ENCODE data around the gene MUS81. TPM values are rescaled to one million over a fixed set of nuclear protein-coding genes. Genes with fewer than 3 reads are reported as not detected.

Gene MUS81
- total and polyA plus RNA-seq, 9 of the 15 experiments (the other 6 are each of a cell fraction or from before 2014, with no cell fraction given) = 13.4 to 118 (median 53.7) TPM

DNA sequence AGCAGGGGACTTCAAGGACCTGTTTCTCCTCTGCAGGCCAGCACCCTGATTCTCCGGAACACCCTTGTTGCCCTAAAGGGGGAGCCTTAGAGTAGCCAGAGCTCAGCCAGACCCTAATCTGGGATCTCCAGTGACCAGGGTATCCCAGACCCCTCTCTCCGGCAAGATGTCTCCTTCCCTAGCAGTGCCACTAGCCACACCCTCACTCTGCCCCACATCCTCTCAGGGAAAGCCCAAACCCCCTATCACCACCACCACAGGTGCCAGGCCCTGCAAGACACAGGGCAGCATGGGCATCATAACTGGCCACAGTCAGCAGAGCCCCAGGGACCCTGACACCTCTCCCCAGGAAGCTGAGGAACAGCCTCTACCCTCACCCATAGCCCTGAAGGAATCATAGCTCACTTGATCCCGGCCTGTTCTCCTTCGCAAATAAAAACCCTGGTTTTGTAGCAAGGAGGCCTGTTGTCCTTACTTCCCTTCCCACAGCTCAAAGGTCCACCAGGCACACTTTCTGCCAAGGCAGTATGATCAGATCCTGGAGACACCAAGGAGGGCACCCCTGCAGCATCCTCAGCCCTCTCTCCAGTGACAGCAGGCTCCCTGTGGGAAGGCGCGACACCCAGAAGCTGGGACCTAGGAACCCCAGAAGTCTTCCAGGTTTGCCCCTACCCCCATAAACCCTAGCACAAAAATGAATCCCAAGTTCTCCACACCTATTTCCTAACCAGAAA is 6.8 kb upstream of the MUS81 start:
- Histone ChIP-seq H3K9ac (ENCODE audit: insufficient read depth in 1 of 2, low read depth in 2 of 2, low read length in 2 of 2) (no peak overlapping the region), H3K4me3 (no peak overlapping the region), H3K27me3 (ENCODE audit: control insufficient read depth in 2 of 2, insufficient read depth in 2 of 2, low read length in 2 of 2) (no peaks in the 10 kb centered on the region), H2AFZ (ENCODE audit: low read depth, low read length) (no peak overlapping the region), H3K36me3 (ENCODE audit: control insufficient read depth, insufficient read depth, low read length) (peaks cover 56% of the 10 kb centered on the region), H3K27ac (ENCODE audit: extremely low read depth, low read depth, low read length) (no peak overlapping the region), H3K4me1 (replicated peaks in 1 of 2; ENCODE audit: control insufficient read depth in 2 of 2, insufficient read depth in 2 of 2, low read length in 2 of 2) (peaks cover 4 to 42% of the 10 kb centered on the region in 2 experiments; a peak in 3 of 5 replicates), H3K4me2 (ENCODE audit: insufficient read depth, low read length) (no peak overlapping the region), H3K79me2 (ENCODE audit: control insufficient read depth, insufficient read depth, low read length) (peaks cover 45% of the 10 kb centered on the region), H3K9me3 (replicated peaks; ENCODE audit: control insufficient read depth, insufficient read depth, low read depth, low read length) (peaks cover 7% of the 10 kb centered on the region; the same call in 1 of the 2 replicates), H4K20me1 (replicated peaks; ENCODE audit: control insufficient read depth, insufficient read depth, low read length) (peaks cover 22% of the 10 kb centered on the region), H3K9me1 (ENCODE audit: control insufficient read depth, insufficient read depth, low read length) (peaks cover 11% of the 10 kb centered on the region)
- peak in 1 of 4 experiments; percentile 20 for DNase-seq (ENCODE audit: extremely low read depth in 1 of 4, low spot score in 3 of 4)
- FAIRE-seq = no peak
- ATAC-seq = peak; percentile 3
- intact Hi-C loops (cut with micrococcal nuclease) = no loop called here
- in situ Hi-C loops (cut with MboI) = no loop called here
- ChIA-PET POLR2A (interaction anchor here (0.6 to 5.9 kb wide), 9 partner anchors 7 to 238 kb away, joined by 3 to 67 read pairs (median 4); partner anchors contain the start of gene RNASEH2C), CTCF (ENCODE audit: low intra/inter-chr PET ratio) (no interaction called here)
- WGBS (ENCODE audit: insufficient coverage, low coverage, missing lambda C conversion rate) = 84% methylated on average over 5 of the region's 6 CpGs
- BruUV-seq (replicated peaks) = no TSS peak
- no peak for TF ChIP-seq TAF7 (tag; IDR thresholded peaks at IDR 0.05)
- no peak for TF ChIP-seq HNRNPLL (IDR thresholded peaks at IDR 0.05; ENCODE audit: low read depth, low read length, poor library complexity, severe bottlenecking)
- TF ChIP-seq MAFK (IDR thresholded peaks at IDR 0.05; ENCODE audit: low read length) = no peak
- TF ChIP-seq HNRNPK (IDR thresholded peaks at IDR 0.05; ENCODE audit: low read depth, low read length, poor library complexity, severe bottlenecking) = no peak
- TF ChIP-seq, protein P1, sequence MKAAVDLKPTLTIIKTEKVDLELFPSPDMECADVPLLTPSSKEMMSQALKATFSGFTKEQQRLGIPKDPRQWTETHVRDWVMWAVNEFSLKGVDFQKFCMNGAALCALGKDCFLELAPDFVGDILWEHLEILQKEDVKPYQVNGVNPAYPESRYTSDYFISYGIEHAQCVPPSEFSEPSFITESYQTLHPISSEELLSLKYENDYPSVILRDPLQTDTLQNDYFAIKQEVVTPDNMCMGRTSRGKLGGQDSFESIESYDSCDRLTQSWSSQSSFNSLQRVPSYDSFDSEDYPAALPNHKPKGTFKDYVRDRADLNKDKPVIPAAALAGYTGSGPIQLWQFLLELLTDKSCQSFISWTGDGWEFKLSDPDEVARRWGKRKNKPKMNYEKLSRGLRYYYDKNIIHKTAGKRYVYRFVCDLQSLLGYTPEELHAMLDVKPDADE (conservative IDR thresholded peaks at IDR 0.05; ENCODE audit: control insufficient read depth, low read depth, low read length) = no peak
- TF ChIP-seq YY1 (IDR thresholded peaks at IDR 0.05; ENCODE audit: borderline replicate concordance in 1 of 3, control insufficient read depth in 1 of 3, extremely low read depth in 1 of 3, insufficient read depth in 3 of 3, insufficient read length in 1 of 3, insufficient replicate concordance in 2 of 3, low read depth in 1 of 3, low read length in 2 of 3) = peak in 1 of 3 experiments; percentile 8
- TF ChIP-seq ZNF184 (CRISPR knock-in tag; IDR thresholded peaks at IDR 0.05) = no peak
- TF ChIP-seq ZNF436 (CRISPR knock-in tag; IDR thresholded peaks at IDR 0.05) = no peak
- no peak for TF ChIP-seq CHCHD3 (CRISPR knock-in tag; IDR thresholded peaks at IDR 0.05)
- no peak for TF ChIP-seq FOXM1 (IDR thresholded peaks at IDR 0.05; ENCODE audit: low read depth)
- peak; percentile 68; the same call in 1 of the 2 replicates for TF ChIP-seq FOXM1 (CRISPR knock-in tag; IDR thresholded peaks at IDR 0.05; ENCODE audit: low read depth)
- 0 out of 4 replicates have a peak, but pooled peaks of 1 of the 2 experiments have one; percentile 39 for TF ChIP-seq BCLAF1 (IDR thresholded peaks at IDR 0.05; ENCODE audit: borderline replicate concordance in 1 of 2, control insufficient read depth in 1 of 2, low read depth in 2 of 2, low read length in 1 of 2)
- TF ChIP-seq, protein P2, sequence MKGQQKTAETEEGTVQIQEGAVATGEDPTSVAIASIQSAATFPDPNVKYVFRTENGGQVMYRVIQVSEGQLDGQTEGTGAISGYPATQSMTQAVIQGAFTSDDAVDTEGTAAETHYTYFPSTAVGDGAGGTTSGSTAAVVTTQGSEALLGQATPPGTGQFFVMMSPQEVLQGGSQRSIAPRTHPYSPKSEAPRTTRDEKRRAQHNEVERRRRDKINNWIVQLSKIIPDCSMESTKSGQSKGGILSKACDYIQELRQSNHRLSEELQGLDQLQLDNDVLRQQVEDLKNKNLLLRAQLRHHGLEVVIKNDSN (CRISPR knock-in tag; IDR thresholded peaks at IDR 0.05) = no peak; the same call in 1 of the 2 replicates
- no peak for TF ChIP-seq TAF1 (IDR thresholded peaks at IDR 0.05; ENCODE audit: control insufficient read depth, extremely low read depth, insufficient read depth, low read length, severe bottlenecking)
- no peak for TF ChIP-seq TFAM (CRISPR knock-in tag; conservative IDR thresholded peaks at IDR 0.05)
